NCI-H82 (cell line): ENCODE measurements around the gene SYT7.
"Not testable (repeated sequence)": the region's sequence is repeated elsewhere in the genome, so short reads cannot be mapped to it uniquely, and the experiment has no call there.

Source experiments
- DNase-seq: peaks from one replicate; lab custom pipeline; 2025; lab: John Stamatoyannopoulos, UW

Gene SYT7

DNA sequence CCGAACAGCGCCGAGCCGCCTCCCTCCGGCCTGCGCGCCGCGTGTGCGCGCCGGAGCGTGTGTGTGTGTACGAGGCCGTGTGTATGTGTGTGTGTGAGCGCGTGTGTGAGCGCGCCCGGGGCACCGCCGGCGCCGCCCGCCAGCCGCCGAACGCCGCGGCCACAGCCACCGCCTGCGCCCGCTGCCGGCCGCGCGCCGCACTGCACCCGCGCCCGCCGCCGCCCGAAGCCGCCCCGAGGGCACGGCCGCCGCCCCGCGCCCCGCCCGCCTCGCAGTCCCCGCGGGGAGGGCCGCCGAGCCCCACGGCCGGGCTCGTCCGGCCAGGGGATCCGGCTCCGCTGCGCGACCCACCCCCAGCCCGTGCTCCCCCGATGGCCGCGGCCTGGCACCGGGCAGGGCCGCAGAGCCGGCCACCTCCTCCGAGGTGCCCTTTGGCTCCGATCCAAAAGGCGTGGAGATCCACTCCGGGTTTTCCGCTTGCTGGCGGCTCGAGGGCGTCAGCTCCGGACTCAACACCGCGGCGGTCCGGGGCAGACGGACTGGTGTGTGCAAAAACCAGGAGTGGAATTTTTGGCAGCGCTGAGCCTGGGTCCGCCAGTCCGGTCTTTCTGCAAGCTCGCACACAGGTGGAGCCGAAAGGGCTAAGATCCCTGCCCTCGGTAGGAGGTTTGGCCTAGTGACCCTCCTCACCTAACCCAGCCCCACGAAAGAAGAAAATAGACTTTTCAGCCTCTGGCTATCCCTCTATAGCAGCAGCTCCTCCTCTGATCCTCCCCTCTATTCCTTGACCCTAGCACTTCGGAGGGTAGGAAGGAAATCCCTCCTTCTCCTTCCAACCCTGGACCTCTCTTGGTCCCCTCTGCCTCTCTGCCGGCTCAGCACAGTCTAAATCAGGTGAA lies at the start of gene SYT7:
Gene SYT7 (minus strand): TSS at position 47 of the 899 bp plus-strand sequence. CDS start 256 bp downstream, outside the sequence.
- DNase-seq, result peak; percentile 95

DNA sequence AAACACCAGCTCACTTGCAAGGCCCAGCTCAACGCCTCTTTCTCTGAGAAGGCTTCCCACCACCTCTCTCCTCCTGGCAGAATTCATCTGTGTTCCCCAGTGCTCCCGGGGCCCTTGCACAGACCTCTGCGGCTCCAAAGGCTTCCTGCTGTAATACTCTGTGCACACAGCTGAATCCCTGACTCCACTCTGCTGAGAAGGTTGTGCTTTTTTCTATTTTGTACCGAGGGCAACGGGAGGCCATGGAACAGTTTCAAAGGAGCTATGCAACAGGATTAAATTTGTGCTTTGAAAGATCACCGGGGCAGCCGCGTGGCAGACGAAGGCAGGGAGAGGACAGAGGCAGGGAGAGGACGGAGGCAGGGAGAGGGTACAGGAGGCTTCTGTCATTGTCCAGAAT lies 49.2 kb upstream of the SYT7 start:
- DNase-seq, result peak; percentile 37

- DNase-seq, result no peak
Observed at GRCh38 chr11:61629082-61629833, 48.4 kb upstream of the SYT7 start.

DNA sequence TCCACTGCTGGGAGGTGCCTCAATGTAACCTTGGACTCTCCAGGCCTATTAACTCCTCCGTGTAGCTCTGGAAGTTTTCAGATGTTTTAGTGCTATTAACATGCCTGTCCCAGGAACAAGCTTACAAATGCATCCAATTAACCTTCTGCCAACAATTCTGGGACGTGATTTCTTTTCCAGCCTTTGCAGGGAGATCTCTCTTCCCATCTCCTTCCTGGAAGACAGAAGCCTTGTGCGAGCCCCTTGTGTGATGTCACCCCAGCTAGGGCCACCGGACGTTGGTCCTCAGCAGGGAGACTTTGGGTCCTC lies 47.7 kb upstream of the SYT7 start:
- DNase-seq, result no peak

DNA sequence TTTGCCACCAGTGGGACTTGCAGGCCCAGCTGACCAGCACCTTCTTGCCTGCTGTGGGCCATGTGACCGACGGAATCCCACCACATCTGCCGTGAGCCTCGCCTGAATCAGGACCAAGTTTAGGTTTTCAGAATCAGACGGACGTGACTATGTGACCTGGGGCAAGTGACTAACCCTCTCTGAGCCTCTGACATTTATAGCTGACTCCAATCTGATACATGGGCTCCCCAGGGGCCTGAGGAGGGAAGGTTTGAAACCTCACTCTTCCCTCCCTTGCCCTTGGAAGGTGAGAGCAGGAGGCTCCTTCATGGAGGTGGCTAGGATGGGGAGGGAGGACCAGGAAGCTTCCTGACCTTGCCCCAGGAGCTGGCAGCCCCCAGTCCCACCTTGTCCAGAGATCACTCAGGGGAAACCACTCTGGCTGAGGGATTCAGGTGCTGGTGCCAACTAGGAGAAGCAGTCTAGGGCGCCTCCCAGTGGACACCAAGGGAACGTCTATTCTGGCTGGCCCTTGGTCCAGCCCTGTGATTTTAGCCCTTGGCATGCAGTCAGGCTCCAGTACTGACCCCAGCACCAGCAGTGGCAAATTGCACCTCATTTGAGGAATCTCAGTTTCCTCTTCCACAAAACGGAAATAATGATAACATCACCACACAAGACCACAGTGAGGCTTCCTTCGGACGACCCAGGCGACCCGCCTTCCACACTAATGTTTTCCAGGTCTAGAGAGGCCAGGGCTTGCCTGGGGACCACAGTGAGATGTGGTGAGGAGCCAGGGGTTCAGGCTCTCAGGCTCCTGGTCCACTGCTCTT lies 47.2 kb upstream of the SYT7 start:
- DNase-seq, result peak; percentile 81

GRCh38 chr11:61626580-61627380 lies 45.9 kb upstream of the SYT7 start:
- no peak for DNase-seq

- no peak for DNase-seq
Observed at GRCh38 chr11:61625525-61625924, 44.6 kb upstream of the SYT7 start.

DNA sequence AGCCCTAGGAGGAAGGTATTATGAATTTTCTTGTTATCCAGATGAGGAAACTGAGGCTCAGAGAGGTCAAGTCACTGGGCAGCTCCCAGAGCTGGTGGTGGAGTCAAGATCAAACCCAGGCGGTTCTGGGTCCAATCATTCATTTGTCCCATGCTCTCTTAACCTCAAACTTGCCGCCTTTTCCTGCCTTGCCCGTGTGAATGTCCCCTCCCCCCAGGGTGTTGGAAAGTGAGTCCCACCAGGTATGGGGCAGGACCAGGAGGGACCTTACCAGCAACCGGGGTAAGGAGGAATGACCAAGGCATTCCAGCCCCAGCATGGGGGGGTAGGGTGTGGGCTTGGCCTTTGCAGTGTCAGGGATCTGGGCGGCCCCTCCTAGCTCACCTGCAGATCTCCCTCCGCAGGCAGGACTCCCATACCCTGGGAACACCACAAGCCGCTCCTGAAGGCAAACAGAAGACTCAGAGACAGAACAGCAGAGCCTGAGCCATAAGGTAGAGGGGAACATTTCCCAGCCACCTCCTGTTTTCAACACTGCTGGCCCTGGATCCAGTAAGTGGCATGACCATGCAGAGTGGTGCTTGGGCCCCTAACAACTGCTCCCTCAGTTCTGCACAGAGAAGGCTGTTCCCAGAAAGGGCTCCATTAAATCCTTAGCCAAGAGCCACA lies 41.2 kb upstream of the SYT7 start:
- DNase-seq, result no peak

- no peak for DNase-seq
Observed at GRCh38 chr11:61619471-61620226, 38.8 kb upstream of the SYT7 start.

DNA sequence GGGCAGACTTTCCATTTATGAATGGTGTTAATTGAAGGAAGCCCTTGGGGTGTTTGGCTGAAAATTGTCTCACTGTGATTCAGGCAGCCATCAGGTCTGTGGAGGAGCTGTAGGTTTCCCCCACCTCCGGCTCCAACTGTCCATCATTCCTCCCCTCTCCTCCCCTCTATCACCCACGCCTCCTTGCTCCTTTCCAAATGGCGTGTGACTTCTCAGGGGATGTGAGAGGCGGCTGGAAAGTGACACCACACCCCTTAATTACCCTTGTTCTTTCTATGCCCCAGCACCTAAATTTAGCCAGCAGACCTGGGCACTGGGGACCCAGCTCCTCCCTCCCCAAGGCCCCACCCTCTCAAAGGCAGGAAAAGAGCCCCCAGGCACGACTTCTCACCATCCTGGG lies 38.1 kb upstream of the SYT7 start:
- peak; percentile 21 for DNase-seq

GRCh38 chr11:61617515-61617914 lies 36.6 kb upstream of the SYT7 start:
- no peak for DNase-seq

GRCh38 chr11:61616434-61616833 lies 35.6 kb upstream of the SYT7 start:
- DNase-seq, result no peak

DNA sequence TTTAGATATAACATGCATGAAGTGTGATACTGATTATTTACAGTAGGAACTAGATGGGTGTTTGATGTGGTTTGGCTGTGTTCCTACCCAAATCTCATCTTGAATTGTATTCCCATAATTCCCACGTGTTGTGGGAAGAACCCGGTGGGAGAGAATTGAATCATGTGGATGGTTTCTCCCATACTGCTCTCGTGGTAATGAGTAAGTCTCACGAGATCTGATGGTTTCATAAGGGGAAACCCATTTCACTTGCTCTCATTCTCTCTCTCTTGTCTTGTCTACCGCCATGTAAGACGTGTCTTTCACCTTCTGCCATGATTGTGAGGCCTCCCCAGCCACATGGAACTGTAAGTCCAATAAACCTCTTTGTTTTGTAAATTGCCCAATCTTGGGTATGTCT lies 33.9 kb upstream of the SYT7 start:
- DNase-seq, result not testable (repeated sequence)

GRCh38 chr11:61613870-61614269 lies 33.0 kb upstream of the SYT7 start:
- no peak for DNase-seq

- no peak for DNase-seq
Observed at GRCh38 chr11:61613051-61613450, 32.2 kb upstream of the SYT7 start.

DNA sequence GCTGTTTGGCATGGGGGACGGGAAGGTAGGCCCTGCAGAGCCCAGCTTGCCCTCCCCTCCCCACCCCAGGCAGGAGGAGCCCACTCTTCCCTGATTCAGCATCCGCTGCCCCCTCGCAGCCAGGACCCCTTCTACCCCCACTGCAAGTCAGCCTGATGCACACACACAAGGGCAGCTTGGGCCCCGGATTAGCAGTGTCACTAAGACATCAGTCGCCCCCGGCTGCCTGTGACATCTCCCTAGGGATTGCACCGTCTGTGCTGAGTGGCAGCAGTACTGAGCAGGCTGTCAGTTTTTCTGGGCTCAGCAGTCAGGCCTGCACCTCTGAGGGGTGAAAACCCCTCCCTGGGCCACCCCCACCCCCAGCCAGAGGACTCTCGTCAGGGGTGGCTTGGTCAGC lies 30.4 kb upstream of the SYT7 start:
- peak; percentile 99 for DNase-seq

DNA sequence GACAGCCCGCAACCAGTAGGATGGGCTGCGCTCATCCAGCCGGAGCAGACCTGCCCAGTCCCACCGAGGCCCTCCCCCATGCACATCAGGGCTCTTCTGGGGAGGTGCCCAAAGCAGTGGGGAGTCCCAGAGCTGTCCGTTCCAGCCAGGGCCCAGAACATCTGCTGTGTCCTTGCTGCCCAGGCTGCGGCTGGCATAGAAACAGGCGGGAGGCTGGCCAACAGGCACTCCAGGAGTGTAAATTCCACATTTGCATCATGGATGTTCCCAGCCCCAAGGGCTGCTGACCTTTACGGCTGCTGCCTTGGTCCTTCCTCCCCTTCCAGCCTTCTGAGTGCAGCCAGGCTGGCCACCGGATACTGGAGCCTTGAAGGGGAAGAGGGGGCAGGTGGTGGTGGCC lies 30.0 kb upstream of the SYT7 start:
- DNase-seq, result no peak

GRCh38 chr11:61609980-61610366 lies 29.1 kb upstream of the SYT7 start:
- DNase-seq, result peak; percentile 89

- DNase-seq, result peak; percentile 95
Observed at GRCh38 chr11:61609000-61609979, 28.4 kb upstream of the SYT7 start.
